GM21786 (cell line): ENCODE data around the gene HLCS.

Source experiments
- ATAC-seq: cut with Tn5 transposase; IDR thresholded peaks from one replicate; pipeline ENCODE4 v1.9.1; 2021; ENCODE audit not compliant: unreplicated experiment

The HLCS gene

DNA sequence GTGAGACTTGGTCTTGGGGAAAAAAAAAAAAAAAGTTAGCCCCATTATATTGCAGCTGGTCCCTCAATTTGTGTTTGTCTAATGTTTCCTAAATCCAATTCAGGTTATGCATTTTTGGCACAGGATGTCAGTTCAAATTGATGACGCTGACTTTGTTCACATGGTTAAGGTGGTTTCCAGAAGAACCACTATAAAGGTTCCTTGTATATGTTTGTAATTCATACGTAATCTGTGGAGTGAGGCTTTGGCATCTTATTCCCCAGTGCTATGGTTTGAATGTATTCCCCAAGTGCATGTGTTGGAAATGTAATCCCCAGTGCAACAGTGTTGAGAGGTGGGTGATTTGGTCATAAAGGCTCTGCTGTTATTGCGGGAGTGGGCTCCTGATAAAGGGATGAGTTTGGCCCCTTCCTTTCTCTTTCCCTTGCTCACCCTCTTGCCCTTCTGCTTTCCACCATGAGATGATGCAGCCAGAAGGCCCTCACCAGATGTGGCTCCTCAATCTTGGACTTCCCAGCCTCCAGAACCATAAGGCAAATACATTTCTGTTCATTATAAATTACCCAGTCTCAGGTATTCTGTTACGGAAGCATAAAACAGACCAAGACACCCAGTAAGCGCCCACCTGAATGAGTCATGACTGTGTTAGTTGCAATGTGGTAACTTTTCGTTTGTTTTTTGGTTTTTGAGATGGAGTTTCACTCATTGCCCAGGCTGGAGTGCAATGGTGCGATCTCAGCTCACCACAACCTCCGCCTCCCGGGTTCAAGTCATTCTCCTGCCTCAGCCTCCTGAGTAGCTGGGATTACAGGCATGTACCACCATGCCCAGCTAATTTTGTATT lies 19.5 kb upstream of the HLCS start:
- no peak for ATAC-seq

DNA sequence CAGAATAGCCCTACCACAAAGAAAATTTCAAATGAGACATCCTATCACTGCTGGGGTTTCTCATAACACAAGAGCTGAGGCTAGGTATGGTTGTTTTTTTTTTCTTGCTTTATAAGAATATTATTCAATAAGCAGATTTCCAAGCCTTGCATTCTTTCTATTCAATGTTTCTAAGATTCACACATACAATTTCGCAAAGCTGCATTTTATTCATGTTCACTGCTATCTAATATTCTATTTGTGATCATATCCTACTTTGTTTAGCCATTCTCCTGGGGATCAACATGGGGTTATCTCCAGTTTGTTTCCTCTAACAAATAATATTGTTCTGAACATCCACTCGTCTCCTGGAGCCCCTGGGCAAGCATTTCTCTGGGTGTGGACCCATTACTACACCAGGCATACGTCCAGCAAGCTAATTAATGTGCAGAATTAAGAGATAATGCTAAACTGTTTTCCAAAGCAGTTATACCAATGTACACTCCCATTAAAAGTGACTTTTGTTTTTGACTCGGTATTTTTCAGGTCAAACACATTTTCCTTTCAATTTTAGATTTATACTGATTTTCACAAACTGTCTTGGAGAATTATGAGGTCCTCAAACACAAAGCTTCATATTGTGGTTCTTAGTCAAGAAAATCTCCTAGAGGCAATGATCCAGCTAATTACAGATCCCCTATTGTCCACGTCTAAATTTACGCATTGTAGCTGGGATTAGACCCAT lies 15.7 kb upstream of the HLCS start:
- ATAC-seq = no peak

DNA sequence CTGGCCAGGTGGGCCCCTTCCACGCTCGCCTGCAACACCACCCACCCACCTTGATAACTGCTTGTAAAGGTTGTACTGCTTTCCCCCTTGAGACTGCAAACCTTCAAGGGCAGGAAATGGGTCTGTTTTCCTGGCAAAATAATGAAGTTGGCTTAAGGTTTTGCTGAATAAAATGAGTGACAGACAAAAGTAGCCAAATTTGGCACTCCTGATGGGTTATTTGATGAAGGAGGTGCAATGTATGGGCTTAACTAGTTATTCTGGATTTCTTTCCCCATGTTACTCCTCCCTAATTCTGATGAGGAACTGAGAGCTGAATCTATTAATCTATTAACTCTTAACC lies 14.6 kb upstream of the HLCS start:
- ATAC-seq = no peak

DNA sequence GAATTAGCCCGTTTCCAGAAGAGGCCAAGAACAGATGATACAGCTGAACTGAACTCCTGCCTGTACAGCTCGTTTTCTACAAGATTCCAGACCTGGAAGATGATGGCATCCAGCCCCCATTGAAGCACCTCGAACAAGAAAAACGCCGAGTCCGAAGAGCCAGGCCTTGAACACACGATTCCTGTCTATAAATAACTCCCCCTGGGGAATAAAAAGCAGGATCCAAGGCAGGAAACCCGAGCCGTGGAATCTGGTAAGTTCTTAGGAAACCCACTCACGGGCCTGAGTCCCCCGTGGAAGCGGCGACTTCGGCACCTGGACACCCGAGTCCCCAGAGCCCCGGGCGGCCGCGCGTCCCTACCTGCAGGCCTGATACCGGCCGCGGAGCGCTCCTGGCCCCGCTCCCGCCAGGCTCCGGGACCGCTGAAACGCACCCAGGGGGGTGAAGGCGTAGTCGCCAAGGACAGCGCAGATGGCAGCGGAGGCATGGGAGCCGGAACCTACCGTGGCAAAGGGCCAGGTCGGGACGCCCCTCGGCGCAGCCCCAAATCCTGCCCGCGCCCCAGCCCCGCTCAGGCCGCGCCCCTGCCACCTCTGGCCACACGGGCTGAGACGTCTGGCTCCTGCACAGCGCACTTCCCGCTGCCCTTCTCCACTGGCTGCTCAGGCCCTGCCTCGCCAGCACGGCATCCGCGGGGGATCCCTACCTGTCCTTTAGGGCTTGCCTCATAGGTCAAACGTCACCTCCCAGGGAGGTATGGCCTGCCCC lies 14.0 kb upstream of the HLCS start:
- peak; percentile 39 for ATAC-seq

DNA sequence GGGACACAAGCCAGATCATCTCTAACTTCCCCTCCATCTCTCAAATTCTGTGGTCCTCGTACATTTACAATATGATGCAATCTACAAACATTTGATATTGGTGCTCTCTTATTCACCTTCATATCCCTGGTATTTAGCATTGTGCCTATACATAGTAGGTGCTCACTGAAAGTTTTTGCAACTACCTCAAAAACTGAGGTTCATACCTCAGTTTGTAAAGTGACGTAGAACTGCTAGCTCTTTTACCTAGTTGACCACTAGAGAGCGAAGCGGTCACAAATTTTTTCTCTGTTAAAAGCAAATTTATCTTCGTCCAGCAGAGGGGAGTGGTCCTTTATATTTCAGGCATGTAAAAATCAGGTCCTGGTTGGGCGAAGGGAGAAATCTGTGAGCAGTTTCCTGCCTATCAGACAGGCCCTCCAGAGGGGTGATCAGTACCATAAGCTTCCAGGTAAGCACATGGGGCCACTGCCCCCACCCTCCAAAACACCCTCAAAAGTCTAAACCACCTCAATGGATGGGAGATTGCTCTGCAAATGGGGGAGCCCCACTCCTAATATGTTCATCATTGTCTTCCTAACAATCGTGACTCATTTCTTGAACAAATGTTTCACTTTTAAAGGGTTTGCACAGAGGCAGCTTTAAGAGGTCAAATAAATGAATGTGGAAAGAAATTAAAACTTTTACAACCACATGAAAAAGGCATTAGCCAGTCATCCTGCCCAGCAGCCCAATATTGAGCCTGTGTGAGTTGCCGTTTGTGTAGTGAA lies 10.6 kb upstream of the HLCS start:
- peak; percentile 69 for ATAC-seq

DNA sequence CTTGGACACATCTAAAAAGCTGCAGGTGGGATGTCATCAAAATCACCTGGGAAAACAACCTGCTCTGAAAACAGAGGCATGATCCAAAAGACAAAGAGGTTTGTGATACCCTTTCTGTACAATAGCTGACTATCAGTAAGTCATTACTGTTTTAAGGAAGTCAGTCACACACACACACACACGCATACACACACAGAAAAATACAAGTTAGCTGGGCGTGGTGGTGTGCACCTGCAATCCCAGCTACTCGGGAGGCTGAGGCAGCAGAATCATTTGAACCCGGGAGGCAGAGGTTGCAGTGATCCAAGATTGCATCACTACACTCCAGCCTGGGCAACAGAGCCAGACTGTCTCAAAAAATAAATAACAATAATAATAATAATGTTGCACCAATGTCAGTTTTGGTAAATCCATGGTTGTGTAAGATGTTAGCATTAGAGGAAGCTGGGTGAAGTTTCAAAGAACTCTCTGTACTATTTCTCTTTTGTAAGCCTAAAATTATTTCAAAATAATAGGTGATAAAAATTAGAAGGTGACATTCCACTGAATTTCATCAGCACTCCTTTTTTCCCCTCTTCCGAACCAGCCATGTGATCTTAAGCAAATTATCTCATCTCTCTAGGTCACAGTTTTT lies 9.9 kb upstream of the HLCS start:
- ATAC-seq = no peak

DNA sequence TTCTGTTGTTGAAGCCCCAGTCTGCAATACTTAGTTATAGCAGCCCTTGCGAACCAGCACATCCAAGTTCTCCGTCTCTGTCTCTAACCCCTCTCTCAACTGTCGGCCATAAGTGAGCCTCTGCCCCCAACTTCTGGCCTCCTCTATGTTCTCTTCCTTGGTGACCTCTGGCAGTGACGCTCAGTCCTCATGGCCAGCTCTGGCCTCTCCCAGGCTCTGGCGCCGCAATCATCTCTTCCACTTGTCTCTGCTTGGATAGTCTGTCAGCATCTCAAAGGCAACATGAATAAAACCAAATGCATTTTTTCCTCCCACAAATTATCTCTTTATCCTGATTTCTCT lies 8.4 kb upstream of the HLCS start:
- ATAC-seq = no peak

DNA sequence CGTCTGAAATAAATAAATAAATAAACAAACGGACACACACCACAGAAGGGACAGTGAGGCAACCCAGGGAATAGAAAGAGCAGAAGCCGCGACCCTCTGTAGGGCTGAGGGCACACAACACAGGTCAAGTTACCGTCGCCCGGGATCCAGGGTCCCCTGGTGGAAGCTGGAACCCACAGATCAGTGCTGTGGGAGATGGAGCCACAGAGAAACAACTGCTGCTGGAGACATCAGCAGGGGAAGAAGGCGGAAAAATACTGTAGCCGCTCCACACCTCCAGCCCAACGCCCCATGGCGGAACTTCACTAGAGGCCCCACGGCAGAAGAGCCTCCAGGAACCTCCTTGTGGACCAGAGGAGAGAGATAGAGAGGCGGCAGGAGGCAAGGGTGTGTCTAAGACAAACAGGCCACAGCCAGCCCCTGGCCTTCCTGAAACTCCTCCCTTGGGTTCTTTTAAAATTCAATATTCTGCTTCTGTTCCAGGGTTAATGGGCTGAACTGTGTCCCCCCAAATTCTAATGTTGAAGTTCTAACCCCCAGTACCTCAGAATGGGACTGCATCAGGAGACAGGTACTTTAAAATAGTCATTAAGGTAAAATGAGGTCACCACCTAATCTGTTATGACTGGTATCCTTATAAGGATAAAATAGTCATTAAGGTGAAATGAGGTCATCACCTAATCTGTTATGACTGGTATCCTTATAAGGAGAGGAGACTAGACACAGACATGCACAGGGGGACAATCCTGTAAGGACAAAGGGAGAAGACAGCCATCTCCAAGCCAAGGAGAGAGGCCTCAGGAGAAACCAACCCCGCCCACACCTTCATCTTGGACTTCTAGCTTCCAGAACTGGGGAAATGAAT lies 7.7 kb upstream of the HLCS start:
- ATAC-seq = no peak

DNA sequence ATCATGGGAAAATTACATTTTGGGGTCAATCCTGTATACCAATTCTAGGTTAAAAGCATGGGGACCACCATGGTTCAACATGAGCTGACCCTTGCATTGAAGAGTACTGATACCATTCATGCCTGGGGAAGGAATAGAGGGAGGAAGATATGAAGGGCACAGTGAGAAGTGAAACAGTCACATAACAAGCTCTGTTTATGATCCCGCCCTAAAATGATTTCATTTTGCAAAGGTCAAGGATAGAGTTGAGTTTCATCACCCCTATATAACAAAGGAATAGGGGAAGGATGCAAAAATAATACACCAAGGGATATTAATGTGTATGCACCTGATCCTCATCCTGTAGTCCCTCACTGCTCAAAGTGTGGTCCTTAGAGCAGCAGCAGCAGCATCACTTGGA lies 2.5 kb upstream of the HLCS start:
- ATAC-seq = no peak

DNA sequence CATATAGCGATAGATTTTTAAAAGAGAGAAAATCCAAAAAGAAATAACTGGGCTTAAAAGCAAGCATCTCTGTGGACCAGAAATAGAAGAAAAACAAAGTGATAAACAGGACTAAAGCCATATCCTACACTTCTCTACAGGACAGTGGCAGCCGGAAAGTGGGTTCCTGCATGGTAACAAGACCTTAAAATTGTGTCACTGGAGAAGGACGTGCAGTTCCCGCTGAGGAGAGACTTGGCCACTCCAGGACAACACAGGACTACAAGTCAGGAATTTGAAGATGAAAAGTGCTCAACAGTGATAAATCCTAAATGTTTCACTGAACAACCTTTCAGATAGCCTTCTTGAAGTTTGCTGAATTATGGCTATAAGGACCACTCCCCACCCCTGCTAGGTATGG lies 1.9 kb upstream of the HLCS start:
- no peak for ATAC-seq

DNA sequence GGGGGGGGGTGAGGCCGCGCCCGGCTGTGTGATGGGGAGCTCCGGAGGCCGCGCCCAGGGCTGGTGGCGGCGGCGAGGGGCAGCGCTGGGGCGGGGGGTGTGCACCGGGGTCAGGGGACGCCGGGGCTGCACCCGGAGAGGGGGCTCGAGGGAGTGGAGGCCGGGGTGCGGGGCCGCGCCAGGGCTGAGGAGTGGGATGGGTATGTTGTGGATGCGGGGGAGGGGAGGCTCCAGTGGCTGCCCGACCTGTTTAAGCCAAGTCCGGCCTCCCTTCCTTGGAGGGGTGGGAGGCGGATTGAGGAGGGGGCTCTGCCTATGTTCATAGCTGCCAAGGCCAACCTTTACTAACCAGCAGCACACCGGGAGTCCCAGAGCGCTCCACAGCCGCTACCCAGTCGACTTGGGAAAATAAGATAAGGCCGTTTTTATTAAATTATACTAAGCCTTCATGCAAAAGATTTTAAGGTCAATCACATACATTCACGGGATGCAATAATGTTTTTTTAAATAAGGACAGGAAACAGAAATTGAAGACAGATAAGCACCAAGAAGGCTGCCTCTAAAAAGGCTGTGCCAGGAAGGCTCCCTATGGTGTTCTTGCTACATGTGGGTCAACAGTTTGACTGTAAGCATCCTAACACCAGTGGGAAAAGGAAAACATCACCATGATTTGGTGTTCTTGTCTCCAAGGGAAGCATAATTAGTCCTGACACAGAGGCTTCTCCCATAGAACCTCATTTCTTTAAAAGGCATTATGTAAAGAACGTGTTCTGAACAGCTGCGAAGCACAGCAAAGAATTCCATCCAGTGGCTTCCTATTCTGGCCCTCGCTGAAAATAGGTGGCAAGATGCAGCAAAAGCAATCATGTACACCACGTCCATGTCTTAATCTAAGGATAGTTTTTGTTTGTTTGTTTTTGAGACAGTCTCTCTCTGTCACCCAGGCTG lies 626 bp upstream of the HLCS start:
- ATAC-seq = peak; percentile 24

DNA sequence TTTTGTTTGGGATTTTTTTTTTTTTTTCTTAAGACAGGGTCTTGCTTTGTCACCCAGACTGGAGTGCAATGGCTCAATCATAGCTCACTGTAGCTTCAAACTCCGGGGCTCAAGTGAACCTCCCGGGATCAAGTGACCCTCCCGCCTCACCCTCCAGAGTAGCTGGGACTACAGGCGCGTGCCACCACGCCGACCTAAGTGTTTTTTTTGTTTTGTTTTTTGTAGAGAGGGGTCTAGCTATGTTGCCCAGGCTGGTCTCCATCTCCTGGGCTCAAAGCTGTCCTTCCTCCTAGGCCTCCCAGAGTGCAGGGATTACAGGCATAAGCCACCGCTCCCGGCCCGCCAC lies 776 bp downstream of the HLCS start:
- no peak for ATAC-seq

DNA sequence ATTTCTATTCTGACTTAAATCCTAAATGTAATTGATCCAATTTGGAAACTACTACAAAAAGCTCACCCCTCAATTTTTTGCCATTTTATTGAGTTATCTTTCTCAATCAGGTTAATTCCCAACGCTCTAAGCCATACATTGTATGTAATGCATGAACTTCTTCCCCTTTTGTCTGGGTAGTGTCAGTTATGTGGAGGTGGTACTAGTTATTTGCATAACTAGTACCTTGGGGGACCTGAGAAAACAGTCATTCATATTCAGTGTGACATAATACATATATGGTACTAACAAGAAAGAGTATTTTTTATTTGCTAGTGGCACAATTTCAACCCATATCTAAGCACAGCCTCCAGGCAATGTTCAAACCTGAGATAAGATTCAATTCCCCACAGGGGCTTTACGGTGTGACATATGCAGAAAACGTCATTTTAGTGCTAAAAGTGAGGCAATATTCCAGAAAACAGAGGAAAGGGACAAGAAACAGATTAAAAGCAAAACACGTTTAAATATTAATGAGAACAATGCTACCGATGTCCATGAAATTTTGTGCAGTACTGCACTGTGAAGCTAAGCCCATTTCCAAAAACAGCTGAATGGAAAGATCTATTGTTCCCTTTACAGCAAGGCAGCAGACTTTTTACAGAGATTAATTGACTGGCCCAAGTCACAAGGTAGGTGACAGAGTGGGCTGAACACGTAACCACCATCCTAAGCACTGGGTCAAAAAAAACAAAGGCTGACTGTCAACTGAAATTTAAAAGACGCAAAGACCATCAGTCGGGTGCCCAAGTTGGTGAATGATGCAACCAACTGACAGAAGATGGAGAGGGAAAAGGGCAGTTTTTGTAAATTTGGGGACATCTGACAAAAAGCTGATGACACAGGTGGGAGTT lies 1.4 kb downstream of the HLCS start:
- no peak for ATAC-seq

DNA sequence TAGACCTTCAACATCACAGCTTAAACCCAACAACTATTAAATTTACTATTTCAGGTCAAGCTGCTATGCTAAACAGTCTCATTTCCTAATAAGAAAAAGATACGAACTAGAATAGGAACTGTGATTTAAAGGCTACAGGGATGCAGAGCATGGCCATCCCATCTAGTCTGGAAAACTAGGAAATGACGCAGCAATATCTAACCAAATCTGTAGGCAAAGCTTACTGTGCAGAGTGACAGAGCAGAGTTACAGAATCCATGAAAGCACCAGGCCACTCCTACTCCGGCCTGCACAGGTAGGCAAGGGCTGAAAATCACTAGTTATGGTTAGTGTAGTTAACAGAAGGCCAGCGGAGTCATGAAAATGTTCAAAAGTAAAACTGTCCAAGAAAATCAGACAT lies 2.1 kb downstream of the HLCS start:
- no peak for ATAC-seq

DNA sequence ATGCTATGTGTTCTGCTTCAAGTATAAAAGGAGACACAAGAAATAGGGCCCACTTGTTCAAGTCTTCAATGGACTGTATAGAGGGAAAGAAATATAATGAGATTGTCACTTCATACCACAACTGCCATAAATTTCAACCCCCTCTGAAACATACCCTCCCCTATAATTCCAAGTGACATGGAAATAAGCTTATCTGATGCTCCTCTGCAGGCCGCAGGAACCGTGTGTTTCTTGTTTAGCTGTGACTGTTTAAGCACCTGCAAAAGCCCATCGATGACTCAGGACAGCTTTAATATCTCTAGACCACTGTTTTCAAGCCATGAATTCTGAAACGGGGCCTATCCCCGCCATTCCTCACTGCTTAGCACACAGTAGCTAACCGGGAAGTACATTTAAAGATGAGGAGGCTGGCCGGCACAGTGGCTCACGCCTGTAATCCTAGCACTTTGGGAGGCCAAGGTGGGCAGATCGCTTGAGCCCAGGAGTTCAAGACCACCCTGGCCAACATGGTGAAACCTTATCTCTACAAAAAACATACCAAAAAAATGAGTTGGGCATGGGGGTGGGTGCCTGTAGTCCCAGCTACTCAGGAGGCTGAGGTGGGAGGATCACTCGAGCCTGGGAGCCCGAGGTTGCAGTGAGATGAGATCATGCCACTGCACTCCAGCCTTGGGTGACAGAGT lies 4.2 kb downstream of the HLCS start:
- ATAC-seq = no peak

DNA sequence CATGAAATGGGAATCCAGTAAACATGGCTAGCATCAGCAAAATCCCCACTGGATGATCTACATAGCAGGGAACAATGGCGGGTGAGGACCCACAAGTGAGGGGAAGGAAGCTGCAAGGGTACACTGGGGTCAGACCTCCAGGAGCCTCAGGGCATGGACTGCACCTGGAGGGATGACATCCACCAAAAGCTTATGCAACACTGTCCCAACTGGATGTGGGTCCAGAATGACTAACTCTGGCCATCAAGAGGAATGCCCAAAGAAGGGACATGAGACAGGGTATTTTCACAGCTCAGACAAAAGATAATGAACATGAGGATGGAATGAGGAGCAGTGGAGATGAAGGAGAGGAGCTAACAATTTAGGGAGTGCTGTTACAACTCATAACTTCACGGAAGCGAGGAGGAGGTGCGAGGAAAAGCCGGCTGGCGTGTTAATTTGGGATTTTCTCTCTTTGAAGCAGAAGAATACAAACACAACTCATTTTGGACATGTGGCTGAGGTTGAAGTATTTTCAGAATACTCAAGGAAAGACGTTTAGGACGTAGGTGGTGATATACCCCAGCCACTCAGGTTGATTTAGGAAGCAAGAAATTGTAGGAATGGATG lies 5.7 kb downstream of the HLCS start:
- no peak for ATAC-seq
